Mesenchymal stem cell (in vitro differentiated cells and primary cell): ENCODE results near the gene XRRA1.

Source experiments
- DNase-seq: peaks from one replicate; pipeline ENCODE4 v3.0.0-alpha.2; 2013
- H2AFZ ChIP-seq: one replicate; pipeline ENCODE4 v1.6.1; 2013; ENCODE audit warnings: low read depth, mild to moderate bottlenecking, control low read depth, inconsistent platforms, low read length, moderate library complexity
- H2AK5ac ChIP-seq: 2 replicates; pipeline ENCODE4 v1.6.1; 2013; ENCODE audit warnings: low read length, moderate library complexity, mild to moderate bottlenecking, inconsistent platforms; ENCODE audit not compliant: severe bottlenecking
- H2BK120ac ChIP-seq: one replicate; pipeline ENCODE4 v1.6.1; 2013; ENCODE audit warnings: low read depth, mild to moderate bottlenecking, inconsistent platforms, low read length, moderate library complexity
- H2BK12ac ChIP-seq, 2 experiments: one replicate each; pipeline ENCODE4 v1.6.1; 2013; ENCODE audit warnings: inconsistent platforms in 2 of 2, low read length in 2 of 2, mild to moderate bottlenecking in 2 of 2, moderate library complexity in 2 of 2, control low read depth in 1 of 2
- H2BK15ac ChIP-seq: one replicate; pipeline ENCODE4 v1.6.1; 2013; ENCODE audit warnings: mild to moderate bottlenecking, low read depth, inconsistent platforms; ENCODE audit not compliant: poor library complexity, severe bottlenecking
- H2BK5ac ChIP-seq: 2 replicates; pipeline ENCODE4 v1.6.1; 2013; ENCODE audit warnings: low read depth, mild to moderate bottlenecking, low read length, control low read depth, inconsistent platforms; ENCODE audit not compliant: poor library complexity, severe bottlenecking
- H3K14ac ChIP-seq, 2 experiments: one replicate each; pipeline ENCODE4 v1.6.1; 2013; ENCODE audit warnings: inconsistent platforms in 2 of 2, low read length in 2 of 2, control low read depth in 1 of 2, mild to moderate bottlenecking in 1 of 2, moderate library complexity in 1 of 2
- H3K18ac ChIP-seq, 2 experiments: one replicate each; pipeline ENCODE4 v1.6.1; 2013; ENCODE audit warnings: inconsistent platforms in 2 of 2, low read length in 2 of 2, control low read depth in 1 of 2, low read depth in 1 of 2, mild to moderate bottlenecking in 1 of 2
- H3K23ac ChIP-seq, 2 experiments: one replicate each; pipeline ENCODE4 v1.6.1; 2013; ENCODE audit warnings: inconsistent platforms in 2 of 2, low read length in 2 of 2, mild to moderate bottlenecking in 2 of 2, moderate library complexity in 2 of 2, control low read depth in 1 of 2
- H3K27ac ChIP-seq: 2 replicates; pipeline ENCODE4 v1.5.1; 2013; ENCODE audit warnings: mild to moderate bottlenecking, moderate library complexity, low read length, control low read depth, inconsistent platforms; ENCODE audit not compliant: poor library complexity, severe bottlenecking
- H3K27me3 ChIP-seq, 2 experiments: 2 replicates each; pipeline versions ENCODE4 v1.6.1 to v1.7.0; 2013; ENCODE audit warnings: low read length in 2 of 2, mild to moderate bottlenecking in 2 of 2, moderate library complexity in 2 of 2, control low read depth in 1 of 2, inconsistent platforms in 1 of 2; ENCODE audit not compliant: control insufficient read depth in 1 of 2, insufficient read depth in 1 of 2
- H3K36me3 ChIP-seq, 2 experiments: 2 replicates each; pipeline versions ENCODE4 v1.6.1 to v1.7.0; 2013; ENCODE audit warnings: low read length in 2 of 2, control low read depth in 1 of 2, inconsistent platforms in 1 of 2, low read depth in 1 of 2, mild to moderate bottlenecking in 1 of 2; ENCODE audit not compliant: insufficient read depth in 2 of 2, control insufficient read depth in 1 of 2
- H3K4ac ChIP-seq, 2 experiments: one replicate each; pipeline ENCODE4 v1.6.1; 2013; ENCODE audit warnings: inconsistent platforms in 2 of 2, low read length in 2 of 2, mild to moderate bottlenecking in 2 of 2, moderate library complexity in 2 of 2, control low read depth in 1 of 2, low read depth in 1 of 2
- H3K4me1 ChIP-seq: 2 replicates; pipeline ENCODE4 v1.6.1; 2013; ENCODE audit warnings: low read depth, low read length, control low read depth; ENCODE audit not compliant: control insufficient read depth, insufficient read depth
- H3K4me2 ChIP-seq: 2 replicates; pipeline ENCODE4 v1.6.1; 2013; ENCODE audit warnings: low read length, mild to moderate bottlenecking, inconsistent platforms; ENCODE audit not compliant: poor library complexity, severe bottlenecking
- H3K4me3 ChIP-seq, 2 experiments: 2 replicates each; pipeline versions ENCODE4 v1.5.1 to v1.7.0; 2013; ENCODE audit warnings: low read length in 2 of 2, mild to moderate bottlenecking in 2 of 2, control low read depth in 1 of 2, low read depth in 1 of 2; ENCODE audit not compliant: insufficient read depth in 1 of 2
- H3K79me1 ChIP-seq: replicated peaks from 2 replicates; pipeline ENCODE4 v1.6.1; 2013; ENCODE audit warnings: mild to moderate bottlenecking, control low read depth, low read length, inconsistent platforms; ENCODE audit not compliant: poor library complexity, severe bottlenecking
- H3K9ac ChIP-seq: 2 replicates; pipeline ENCODE4 v1.7.0; 2013; ENCODE audit warnings: mild to moderate bottlenecking, low read length, moderate library complexity
- H3K9me3 ChIP-seq: 2 replicates; pipeline ENCODE4 v1.7.0; 2013; ENCODE audit warnings: mild to moderate bottlenecking, low read length; ENCODE audit not compliant: control insufficient read depth
- H4K8ac ChIP-seq: one replicate; pipeline ENCODE4 v1.6.1; 2013; ENCODE audit warnings: inconsistent platforms, mild to moderate bottlenecking, low read length, moderate library complexity
- H4K91ac ChIP-seq: one replicate; pipeline ENCODE4 v1.6.1; 2013; ENCODE audit warnings: mild to moderate bottlenecking, low read length, inconsistent platforms
- WGBS: methylation state at CpG from one replicate; pipeline ENCODE4 v1.1.7; 2013; ENCODE audit warnings: mixed read lengths; 5-methylcytosine and 5-hydroxymethylcytosine counted together

The XRRA1 gene

DNA sequence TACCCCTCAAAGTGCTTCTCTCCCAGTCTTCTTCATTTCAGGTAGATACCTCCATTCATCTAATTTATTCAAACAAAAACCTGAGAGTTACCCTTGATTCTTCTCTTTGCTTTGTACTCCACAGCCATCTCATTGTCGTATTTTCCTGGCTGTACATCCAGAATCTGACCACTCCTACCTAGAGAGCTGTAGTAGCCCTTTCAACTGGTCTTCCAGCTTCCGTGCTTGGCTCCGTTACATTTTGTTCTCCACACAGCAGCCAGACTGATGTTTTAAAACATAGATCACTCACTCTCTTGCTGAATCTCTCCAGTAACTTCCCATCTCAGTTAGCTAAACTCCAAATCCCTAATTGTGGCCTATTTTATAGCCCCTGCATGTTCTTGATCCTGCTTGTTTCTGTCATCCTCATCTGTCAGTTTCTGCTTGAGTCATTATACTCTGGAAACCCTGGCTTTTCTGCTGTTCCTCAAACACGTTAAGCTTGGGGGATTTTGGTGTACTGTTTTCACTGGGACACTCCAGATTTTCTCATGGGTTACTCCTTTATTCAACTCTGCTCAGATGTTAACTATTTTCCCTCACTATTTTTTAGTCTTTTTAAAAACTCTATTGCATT, 7.6 kb upstream of the XRRA1 start:
- Histone ChIP-seq H3K4me2 (no peak overlapping the region), H3K4me1 (peaks cover 2% of the 10 kb centered on the region), H3K4ac (no peak overlapping the region), H3K9ac (peak overlapping the region; percentile 20), H2AK5ac (no peak overlapping the region), H3K23ac (no peak overlapping the region), H3K27ac (no peak overlapping the region), H2AFZ (no peak overlapping the region), H3K36me3 (peaks cover 2 to 32% of the 10 kb centered on the region in 2 experiments), H4K8ac (no peak overlapping the region), H2BK5ac (no peak overlapping the region), H2BK15ac (no peak overlapping the region), H3K18ac (no peak overlapping the region), H3K9me3 (peaks cover 4% of the 10 kb centered on the region), H2BK120ac (no peak overlapping the region), H2BK12ac (no peak overlapping the region), H3K79me1 (no peaks in the 10 kb centered on the region), H3K27me3 (no peaks in the 10 kb centered on the region), H3K14ac (no peak overlapping the region), H4K91ac (no peak overlapping the region), H3K4me3 (no peak overlapping the region)
- WGBS, result 52% methylated on average over 4 of the region's 4 CpGs
- DNase-seq, result peak; percentile 46

- H2BK120ac ChIP-seq, result no peak overlapping the region
- H2BK12ac ChIP-seq, result no peak overlapping the region
- H2AFZ ChIP-seq, result no peak overlapping the region
- H2AK5ac ChIP-seq, result no peak overlapping the region
- H3K9me3 ChIP-seq, result peaks cover 4% of the 10 kb centered on the region
- no peaks in the 10 kb centered on the region for H3K27me3 ChIP-seq
- no peak overlapping the region for H4K91ac ChIP-seq
- no peak overlapping the region for H3K4me2 ChIP-seq
- H3K36me3 ChIP-seq, result peaks cover 0 to 37% of the 10 kb centered on the region in 2 experiments
- WGBS, result no CpG with 5 or more reads among the region's 1 CpG
- no peak overlapping the region for H2BK5ac ChIP-seq
- no peaks in the 10 kb centered on the region for H3K79me1 ChIP-seq
- H3K23ac ChIP-seq, result no peak overlapping the region
- H3K4ac ChIP-seq, result no peak overlapping the region
- H3K18ac ChIP-seq, result no peak overlapping the region
- no peak overlapping the region for H3K9ac ChIP-seq
- peaks cover 5% of the 10 kb centered on the region for H3K4me1 ChIP-seq
- H3K14ac ChIP-seq, result no peak overlapping the region
- H3K4me3 ChIP-seq, result no peak overlapping the region
- H4K8ac ChIP-seq, result no peak overlapping the region
- H2BK15ac ChIP-seq, result no peak overlapping the region
- H3K27ac ChIP-seq, result no peak overlapping the region
- no peak for DNase-seq
Measured at GRCh38 chr11:74954199-74954598, 5.3 kb upstream of the XRRA1 start.

- no peak overlapping the region for H2BK5ac ChIP-seq
- DNase-seq, result no peak
- 100% methylated on average over 1 of the region's 5 CpGs for WGBS
Measured at GRCh38 chr11:74953451-74953850, 4.6 kb upstream of the XRRA1 start.

GRCh38 chr11:74952752-74953151, 3.9 kb upstream of the XRRA1 start:
- H3K18ac ChIP-seq, result no peak overlapping the region
- peaks cover 0 to 34% of the 10 kb centered on the region in 2 experiments for H3K36me3 ChIP-seq
- no peak overlapping the region for H4K8ac ChIP-seq
- no peak overlapping the region for H3K4ac ChIP-seq
- no peak overlapping the region for H3K4me2 ChIP-seq
- H3K4me3 ChIP-seq, result no peak overlapping the region
- no peak overlapping the region for H2BK5ac ChIP-seq
- 100% methylated on average over 1 of the region's 2 CpGs for WGBS
- no peak overlapping the region for H3K9ac ChIP-seq
- H3K27me3 ChIP-seq, result no peaks in the 10 kb centered on the region
- H3K23ac ChIP-seq, result no peak overlapping the region
- peaks cover 5% of the 10 kb centered on the region for H3K4me1 ChIP-seq
- H3K14ac ChIP-seq, result no peak overlapping the region
- H2BK12ac ChIP-seq, result no peak overlapping the region
- DNase-seq, result no peak
- peaks cover 1% of the 10 kb centered on the region for H3K79me1 ChIP-seq
- H2AK5ac ChIP-seq, result no peak overlapping the region
- H3K9me3 ChIP-seq, result peaks cover 4% of the 10 kb centered on the region
- H2AFZ ChIP-seq, result no peak overlapping the region
- H3K27ac ChIP-seq, result no peak overlapping the region
- H4K91ac ChIP-seq, result no peak overlapping the region
- no peak overlapping the region for H2BK120ac ChIP-seq
- H2BK15ac ChIP-seq, result no peak overlapping the region

More at GRCh38 chr11:74953451-74953850, 4.6 kb upstream of the XRRA1 start:
- H2BK15ac ChIP-seq, result no peak overlapping the region
- H3K27ac ChIP-seq, result no peak overlapping the region
- H4K91ac ChIP-seq, result no peak overlapping the region
- no peak overlapping the region for H3K14ac ChIP-seq
- no peak overlapping the region for H2BK120ac ChIP-seq
- no peak overlapping the region for H3K9ac ChIP-seq
- H3K4me3 ChIP-seq, result no peak overlapping the region
- H2AFZ ChIP-seq, result no peak overlapping the region
- H3K18ac ChIP-seq, result no peak overlapping the region
- no peak overlapping the region for H2BK12ac ChIP-seq
- H2AK5ac ChIP-seq, result no peak overlapping the region
- H3K4me2 ChIP-seq, result no peak overlapping the region
- no peaks in the 10 kb centered on the region for H3K79me1 ChIP-seq
- H3K36me3 ChIP-seq, result peaks cover 0 to 34% of the 10 kb centered on the region in 2 experiments
- peaks cover 4% of the 10 kb centered on the region for H3K9me3 ChIP-seq
- no peak overlapping the region for H3K4ac ChIP-seq
- no peak overlapping the region for H4K8ac ChIP-seq
- no peak overlapping the region for H3K23ac ChIP-seq
- H3K27me3 ChIP-seq, result no peaks in the 10 kb centered on the region
- H3K4me1 ChIP-seq, result peaks cover 5% of the 10 kb centered on the region
